Measurements from ENCODE around the gene YAP1.

- TF ChIP-seq CTCF (IDR thresholded peaks at IDR 0.05) (no peak), POLR2A (IDR thresholded peaks at IDR 0.05) (no peak)
Observed at GRCh38 chr11:102205805-102206204, 95.6 kb downstream of the YAP1 start.
